Caco-2 (cell line): Measurements from ENCODE around the gene MICALL2. TPM values are rescaled to one million over a fixed set of nuclear protein-coding genes. Genes with fewer than 3 reads are reported as not detected.

ENCODE experiments used
- BruUV-seq: library from RNA; stranded (reverse); fragments of 400-500 nt; replicated peaks from 2 replicates; lab custom pipeline; 2021; lab: Mats Ljungman, UMichigan
- CTCF ChIA-PET: fragments of 300-600 bp; sonication (Branson Sonifier 250); formaldehyde crosslinking; loops from one replicate; lab custom pipeline; 2022; ENCODE audit warnings: antibody characterized with exemption; lab: Charles Lee
- POLR2A ChIA-PET: fragments of 300-600 bp; sonication (Branson Sonifier 250); formaldehyde crosslinking; loops from one replicate; lab custom pipeline; 2022; ENCODE audit warnings: antibody characterized with exemption; lab: Charles Lee
- DNase-seq, 2 experiments: peaks; one replicate each; pipeline versions ENCODE4 v3.0.0 to v3.0.0-alpha.2; 2020 to 2022
- H3K27me3 ChIP-seq: replicated peaks from 2 replicates; pipeline ENCODE4 v1.6.0; 2011; ENCODE audit warnings: low read length; ENCODE audit not compliant: control insufficient read depth, insufficient read depth
- H3K36me3 ChIP-seq: 2 replicates; pipeline ENCODE4 v1.5.1; 2011; ENCODE audit warnings: low read length; ENCODE audit not compliant: control insufficient read depth, insufficient read depth
- H3K4me1 ChIP-seq: fragments of 250-450 bp; sonication (Bioruptor Pico); 2 replicates; pipeline ENCODE4 v1.5.1; 2020; ENCODE audit warnings: mild to moderate bottlenecking
- H3K4me3 ChIP-seq: 2 replicates; pipeline ENCODE4 v1.5.1; 2011; ENCODE audit warnings: low read depth, mild to moderate bottlenecking, control low read depth, low read length
- H3K9me3 ChIP-seq: fragments of 250-450 bp; sonication (Bioruptor Pico); 2 replicates; pipeline ENCODE4 v1.5.1; 2020; ENCODE audit warnings: mild to moderate bottlenecking, moderate library complexity
- H3K27ac Mint-ChIP-seq: one replicate; pipeline ENCODE4 v1.8.0; 2022; ENCODE audit warnings: mixed read lengths; ENCODE audit not compliant: unreplicated experiment
- H3K27me3 Mint-ChIP-seq: one replicate; pipeline ENCODE4 v1.8.0; 2022; ENCODE audit warnings: mixed read lengths; ENCODE audit not compliant: insufficient read depth, unreplicated experiment
- H3K36me3 Mint-ChIP-seq: one replicate; pipeline ENCODE4 v1.8.0; 2022; ENCODE audit warnings: mild to moderate bottlenecking, mixed read lengths; ENCODE audit not compliant: insufficient read depth, unreplicated experiment
- H3K4me1 Mint-ChIP-seq: one replicate; pipeline ENCODE4 v1.8.0; 2022; ENCODE audit warnings: low read depth, mixed read lengths; ENCODE audit not compliant: unreplicated experiment
- H3K4me3 Mint-ChIP-seq: one replicate; pipeline ENCODE4 v1.8.0; 2022; ENCODE audit warnings: mild to moderate bottlenecking, moderate library complexity, mixed read lengths; ENCODE audit not compliant: unreplicated experiment
- H3K9me3 Mint-ChIP-seq: one replicate; pipeline ENCODE4 v1.8.0; 2022; ENCODE audit warnings: mixed read lengths; ENCODE audit not compliant: unreplicated experiment
- CTCF ChIP-seq, 2 experiments: fragments of 200-600 bp in 1 of 2; IDR thresholded peaks; 1 replicate in 1 of 2; 2 replicates in 1 of 2; pipeline versions ENCODE4 v1.5.1 to v1.8.0; 2011 to 2022; ENCODE audit warnings: antibody characterized with exemption in 1 of 2, control low read depth in 1 of 2, inconsistent platforms in 1 of 2, low read depth in 1 of 2, low read length in 1 of 2, mild to moderate bottlenecking in 1 of 2, moderate library complexity in 1 of 2; ENCODE audit not compliant: insufficient read depth in 1 of 2, severe bottlenecking in 1 of 2, unreplicated experiment in 1 of 2
- intact Hi-C: fragments of 100-400 bp; cut with micrococcal nuclease; formaldehyde crosslinking; loops from one replicate; pipeline ENCODE4 v1.10.0; 2022; ENCODE audit not compliant: unreplicated experiment
- total RNA-seq: library from RNA; stranded (reverse); gene quantifications from 2 replicates; pipeline ENCODE4 v1.2.3, GENCODE V29; 2022

The MICALL2 gene
- total RNA-seq, 1 experiment from 2014 or later = 14.7 TPM

GRCh38 chr7:1449501-1449900 is 9.8 kb downstream of the MICALL2 start:
- POLR2A ChIA-PET = no interaction called here
- no TSS peak for BruUV-seq
- no peak for TF ChIP-seq CTCF (IDR thresholded peaks at IDR 0.05; ENCODE audit: insufficient read depth in 1 of 2, low read depth in 1 of 2, low read length in 1 of 2, severe bottlenecking in 1 of 2, unreplicated experiment in 1 of 2)
- no peaks in the 10 kb centered on the region for H3K27me3 ChIP-seq
- H3K4me1 ChIP-seq = no peaks in the 10 kb centered on the region
- no peak for DNase-seq
- H3K36me3 ChIP-seq = no peaks in the 10 kb centered on the region
- Mint-ChIP-seq H3K4me1 (no peaks in the 10 kb centered on the region), H3K27me3 (no peaks in the 10 kb centered on the region), H3K9me3 (no peaks in the 10 kb centered on the region), H3K4me3 (no peak overlapping the region), H3K27ac (no peak overlapping the region), H3K36me3 (peaks cover 6% of the 10 kb centered on the region)
- intact Hi-C loops = no loop called here
- CTCF ChIA-PET = no interaction called here
- no peak overlapping the region for H3K4me3 ChIP-seq
- no peaks in the 10 kb centered on the region for H3K9me3 ChIP-seq

GRCh38 chr7:1448958-1449357 is 10.3 kb downstream of the MICALL2 start:
- Histone ChIP-seq H3K4me1 (no peaks in the 10 kb centered on the region), H3K27me3 (no peaks in the 10 kb centered on the region), H3K9me3 (no peaks in the 10 kb centered on the region), H3K4me3 (no peak overlapping the region), H3K36me3 (no peaks in the 10 kb centered on the region)
- H3K27ac Mint-ChIP-seq = no peak overlapping the region
- H3K4me1 Mint-ChIP-seq = no peaks in the 10 kb centered on the region
- intact Hi-C loops = no loop called here
- peaks cover 6% of the 10 kb centered on the region for H3K36me3 Mint-ChIP-seq
- no peak for DNase-seq
- no peaks in the 10 kb centered on the region for H3K9me3 Mint-ChIP-seq
- ChIA-PET POLR2A (no interaction called here), CTCF (no interaction called here)
- BruUV-seq = no TSS peak
- H3K4me3 Mint-ChIP-seq = no peak overlapping the region
- TF ChIP-seq CTCF (IDR thresholded peaks at IDR 0.05; ENCODE audit: insufficient read depth in 1 of 2, low read depth in 1 of 2, low read length in 1 of 2, severe bottlenecking in 1 of 2, unreplicated experiment in 1 of 2) = no peak
- no peaks in the 10 kb centered on the region for H3K27me3 Mint-ChIP-seq

- POLR2A ChIA-PET = no interaction called here
- BruUV-seq = no TSS peak
- peaks cover 6% of the 10 kb centered on the region for H3K36me3 Mint-ChIP-seq
- no peaks in the 10 kb centered on the region for H3K4me1 Mint-ChIP-seq
- no peak overlapping the region for H3K4me3 ChIP-seq
- H3K4me3 Mint-ChIP-seq = no peak overlapping the region
- no peaks in the 10 kb centered on the region for H3K4me1 ChIP-seq
- DNase-seq = no peak
- no peak for TF ChIP-seq CTCF (IDR thresholded peaks at IDR 0.05; ENCODE audit: insufficient read depth in 1 of 2, low read depth in 1 of 2, low read length in 1 of 2, severe bottlenecking in 1 of 2, unreplicated experiment in 1 of 2)
- no peaks in the 10 kb centered on the region for H3K36me3 ChIP-seq
- intact Hi-C loops = no loop called here
- CTCF ChIA-PET = no interaction called here
- no peaks in the 10 kb centered on the region for H3K9me3 ChIP-seq
- H3K27me3 Mint-ChIP-seq = no peaks in the 10 kb centered on the region
- H3K27ac Mint-ChIP-seq = no peak overlapping the region
- H3K9me3 Mint-ChIP-seq = no peaks in the 10 kb centered on the region
- H3K27me3 ChIP-seq = no peaks in the 10 kb centered on the region
Observed at GRCh38 chr7:1447551-1448244, 11.6 kb downstream of the MICALL2 start.
